MG63 (cell line): ENCODE data around the gene XPNPEP1. TPM values are rescaled to one million over a fixed set of nuclear protein-coding genes. Genes with fewer than 3 reads are reported as not detected.

Experiments
- DNase-seq: peaks from one replicate; pipeline ENCODE4 v3.0.0-alpha.2; 2020
- H3K27me3 ChIP-seq: fragments of 250-450 bp; sonication (Bioruptor Pico); 2 replicates; pipeline ENCODE4 v1.5.1; 2020; ENCODE audit warnings: mild to moderate bottlenecking, moderate library complexity
- H3K36me3 ChIP-seq: fragments of 250-450 bp; sonication (Bioruptor Pico); 2 replicates; pipeline ENCODE4 v1.5.1; 2020; ENCODE audit warnings: mild to moderate bottlenecking, moderate library complexity
- H3K4me3 ChIP-seq: fragments of 250-450 bp; sonication (Bioruptor Pico); 2 replicates; pipeline ENCODE4 v1.5.1; 2020; ENCODE audit warnings: mild to moderate bottlenecking, moderate library complexity
- H3K9me3 ChIP-seq: fragments of 250-450 bp; sonication (Bioruptor Pico); 2 replicates; pipeline ENCODE4 v1.5.1; 2020; ENCODE audit warnings: mild to moderate bottlenecking, moderate library complexity
- total RNA-seq: library from RNA; depleted of rRNA; stranded (reverse); fragments of >200 nt; shearing (Covaris generic); gene quantifications from 2 replicates; pipeline ENCODE4 v1.2.3, GENCODE V29; 2014; ENCODE audit warnings: low replicate concordance

The XPNPEP1 gene
- total RNA-seq, 1 experiment from 2014 or later: 63.4 TPM

DNA sequence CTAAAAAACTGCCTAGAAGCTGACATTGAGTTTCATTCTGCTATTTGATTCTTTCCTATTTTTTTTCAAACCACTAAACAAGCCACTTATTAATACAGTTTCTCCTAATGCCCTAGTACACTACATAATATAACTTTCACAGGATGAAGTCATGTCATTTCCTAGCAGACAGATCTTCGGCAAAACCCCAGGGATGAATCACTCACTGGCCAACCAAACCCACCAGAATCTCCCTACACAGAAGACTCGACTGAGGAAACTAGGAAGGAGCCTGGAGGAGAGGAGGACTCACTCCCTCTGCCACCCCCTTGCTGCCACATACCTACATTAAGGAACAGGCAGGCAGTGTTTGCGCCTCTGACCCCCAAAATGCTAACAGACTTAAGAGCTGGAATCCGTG, 33.4 kb downstream of the XPNPEP1 start:
- Histone ChIP-seq H3K36me3 (peaks cover 29% of the 10 kb centered on the region), H3K9me3 (no peaks in the 10 kb centered on the region), H3K4me3 (no peak overlapping the region), H3K27me3 (no peaks in the 10 kb centered on the region)
- DNase-seq: peak; percentile 72

GRCh38 chr10:109887776-109888175, 35.5 kb downstream of the XPNPEP1 start:
- Histone ChIP-seq H3K4me3 (no peak overlapping the region), H3K9me3 (no peaks in the 10 kb centered on the region), H3K27me3 (no peaks in the 10 kb centered on the region), H3K36me3 (peaks cover 32% of the 10 kb centered on the region)
- DNase-seq: no peak

GRCh38 chr10:109887243-109887642, 36.1 kb downstream of the XPNPEP1 start:
- no peak overlapping the region for H3K4me3 ChIP-seq
- no peaks in the 10 kb centered on the region for H3K27me3 ChIP-seq
- DNase-seq: no peak
- H3K9me3 ChIP-seq: no peaks in the 10 kb centered on the region
- peaks cover 37% of the 10 kb centered on the region for H3K36me3 ChIP-seq

- DNase-seq: no peak
- Histone ChIP-seq H3K36me3 (peaks cover 37% of the 10 kb centered on the region), H3K4me3 (no peak overlapping the region), H3K9me3 (no peaks in the 10 kb centered on the region), H3K27me3 (no peaks in the 10 kb centered on the region)
Measured at GRCh38 chr10:109886781-109887140, 36.5 kb downstream of the XPNPEP1 start.

DNA sequence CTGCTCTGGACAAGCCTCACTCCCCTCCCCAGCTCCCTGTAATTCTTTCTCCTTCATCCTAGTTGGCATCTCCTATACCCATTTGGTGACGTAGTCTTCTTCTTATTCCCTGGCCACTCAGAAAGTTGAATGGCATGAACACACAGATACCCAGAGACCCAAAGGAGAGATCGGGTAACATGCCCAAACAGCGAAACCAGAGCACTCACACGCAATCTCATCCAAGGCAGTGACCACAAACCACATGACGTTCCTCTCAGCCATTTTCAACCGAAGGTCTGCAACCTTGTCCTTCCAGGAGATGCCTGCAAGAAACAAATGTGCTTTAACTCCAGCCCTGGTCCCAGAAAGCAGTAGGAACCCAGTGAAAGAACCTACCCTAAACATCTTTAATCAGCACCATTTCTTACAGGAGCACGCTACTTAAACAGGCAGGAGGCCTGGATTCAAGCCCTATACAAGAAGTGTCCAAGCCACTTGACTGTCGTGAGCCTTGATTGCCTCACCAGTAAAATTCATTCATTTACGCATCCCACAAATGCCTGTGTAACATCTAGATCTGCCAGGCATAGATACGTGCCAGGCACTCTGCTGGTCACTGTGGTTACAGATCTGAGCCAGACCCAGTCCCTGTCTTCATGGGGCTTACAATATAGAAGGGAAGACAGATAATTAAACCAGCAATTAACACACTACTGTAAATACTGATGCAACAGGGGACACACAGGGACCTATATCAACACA, 37.1 kb downstream of the XPNPEP1 start:
- Histone ChIP-seq H3K36me3 (peaks cover 36% of the 10 kb centered on the region), H3K27me3 (no peaks in the 10 kb centered on the region), H3K9me3 (no peaks in the 10 kb centered on the region), H3K4me3 (no peak overlapping the region)
- DNase-seq: no peak

DNA sequence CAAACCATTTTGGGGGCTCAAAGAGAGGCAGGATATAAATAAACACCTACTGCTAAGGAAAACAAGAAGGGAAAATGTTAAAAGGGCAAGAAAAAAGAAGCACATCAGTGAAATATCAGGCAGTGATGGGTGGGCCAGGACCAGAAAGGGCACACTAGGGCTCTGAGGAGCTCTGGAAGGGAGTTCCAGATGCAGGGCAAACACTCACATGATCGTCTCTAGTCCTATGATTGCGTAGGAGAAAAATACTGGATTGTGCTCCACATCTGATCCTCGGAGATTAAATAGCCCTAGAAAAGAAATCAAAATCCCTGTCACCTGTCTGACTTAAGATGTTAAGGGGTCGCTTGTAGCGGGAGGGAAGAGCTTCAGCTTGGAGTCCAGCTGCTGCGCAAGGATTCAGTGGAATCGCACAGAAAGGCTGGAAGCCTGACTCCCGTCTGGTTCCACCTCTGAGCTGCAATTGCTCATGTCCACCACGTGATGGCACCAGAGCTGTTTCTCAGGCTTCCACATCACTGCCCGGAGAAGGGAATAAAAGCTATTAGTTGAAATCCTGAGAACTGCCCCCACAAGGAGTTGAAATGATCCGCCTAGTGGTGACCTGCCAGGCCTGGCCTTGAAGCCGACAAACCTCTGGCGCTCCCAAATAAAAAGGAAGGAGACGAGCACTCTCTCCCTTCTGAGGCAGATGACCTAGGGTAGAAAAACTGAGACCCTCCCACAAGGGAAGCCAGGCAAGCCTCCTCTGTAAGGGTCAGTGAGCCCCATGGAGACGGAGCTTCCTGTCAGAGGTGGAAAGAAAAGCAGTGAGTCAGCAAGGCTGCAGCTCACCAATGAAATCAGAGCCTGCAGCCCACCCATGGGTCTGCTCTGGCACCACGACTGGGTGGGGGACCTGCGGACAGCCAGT, 39.2 kb downstream of the XPNPEP1 start:
- Histone ChIP-seq H3K27me3 (no peaks in the 10 kb centered on the region), H3K9me3 (no peaks in the 10 kb centered on the region), H3K36me3 (peaks cover 27% of the 10 kb centered on the region), H3K4me3 (no peak overlapping the region)
- peak; percentile 78 for DNase-seq

- H3K4me3 ChIP-seq: no peak overlapping the region
- no peaks in the 10 kb centered on the region for H3K27me3 ChIP-seq
- no peaks in the 10 kb centered on the region for H3K9me3 ChIP-seq
- no peak for DNase-seq
- H3K36me3 ChIP-seq: peaks cover 30% of the 10 kb centered on the region
Measured at GRCh38 chr10:109882251-109883057, 40.9 kb downstream of the XPNPEP1 start.

- Histone ChIP-seq H3K27me3 (no peaks in the 10 kb centered on the region), H3K4me3 (no peak overlapping the region), H3K9me3 (no peaks in the 10 kb centered on the region), H3K36me3 (peaks cover 29% of the 10 kb centered on the region)
- DNase-seq: no peak
Measured at GRCh38 chr10:109881769-109882057, 41.6 kb downstream of the XPNPEP1 start.

DNA sequence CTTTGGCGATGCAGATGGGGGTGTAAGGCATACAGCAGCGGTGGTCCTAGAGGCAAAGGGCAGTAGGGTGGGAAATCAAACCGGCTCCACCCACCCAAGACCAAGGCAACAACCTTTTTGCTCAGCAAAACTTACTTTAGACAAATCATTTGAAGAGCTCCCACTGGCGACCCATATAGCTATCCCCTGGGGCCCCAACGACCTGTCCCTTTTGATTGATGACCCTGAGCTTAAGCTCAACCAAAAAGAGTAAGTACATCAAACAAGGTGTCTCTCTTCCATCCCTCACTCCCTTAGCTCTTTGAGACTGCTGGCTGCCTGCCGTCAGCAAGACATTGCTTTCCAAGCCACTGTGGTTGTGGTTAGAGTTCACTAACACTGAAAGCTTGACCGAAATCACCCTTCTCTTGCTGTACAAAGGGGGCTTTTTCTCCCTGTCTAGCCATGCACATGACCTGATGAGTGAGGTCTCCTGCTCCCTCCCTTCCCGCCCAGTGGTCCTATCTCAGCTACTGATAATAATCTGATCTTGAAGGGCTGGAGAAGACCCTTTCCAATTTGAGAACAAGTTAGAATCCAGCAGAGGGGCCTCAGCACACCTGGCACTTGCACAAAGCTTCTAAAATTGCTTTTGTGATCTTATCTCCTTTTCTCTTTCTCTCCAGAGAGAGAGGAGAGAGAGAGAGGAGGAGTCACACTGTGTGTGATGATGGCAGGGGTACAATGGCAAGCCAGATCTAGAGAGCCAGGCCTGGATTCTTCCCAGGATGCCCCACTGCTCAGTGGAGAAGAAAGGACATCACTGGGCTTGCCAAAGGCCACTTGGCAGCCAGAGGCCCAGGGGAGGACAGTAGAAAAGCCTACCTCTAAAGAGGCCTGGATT, 42.2 kb downstream of the XPNPEP1 start:
- DNase-seq: no peak
- no peak overlapping the region for H3K4me3 ChIP-seq
- H3K27me3 ChIP-seq: no peaks in the 10 kb centered on the region
- H3K36me3 ChIP-seq: peaks cover 29% of the 10 kb centered on the region
- H3K9me3 ChIP-seq: no peaks in the 10 kb centered on the region

DNA sequence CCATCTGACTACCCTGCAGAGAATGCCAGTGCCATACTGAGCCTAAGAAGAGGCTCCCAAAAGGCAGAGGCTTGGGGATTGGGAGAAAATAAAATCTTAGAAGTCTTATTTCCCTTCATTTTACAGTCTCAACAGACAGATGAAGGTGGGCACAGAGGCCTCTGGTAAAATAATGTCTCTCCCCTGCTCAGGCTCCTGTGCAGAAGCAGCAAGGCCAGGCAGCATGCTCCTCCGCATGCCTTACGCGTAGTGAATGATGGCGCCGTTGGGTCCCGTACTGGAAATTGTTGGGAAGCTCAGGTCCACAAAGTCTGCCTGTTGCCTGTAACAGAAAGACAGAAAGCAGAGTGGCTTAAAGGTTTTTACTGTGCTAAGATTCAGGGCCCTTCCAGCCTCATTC, 45.8 kb downstream of the XPNPEP1 start:
- H3K27me3 ChIP-seq: no peaks in the 10 kb centered on the region
- DNase-seq: no peak
- H3K4me3 ChIP-seq: no peak overlapping the region
- H3K36me3 ChIP-seq: peaks cover 19% of the 10 kb centered on the region
- H3K9me3 ChIP-seq: no peaks in the 10 kb centered on the region

- H3K4me3 ChIP-seq: no peak overlapping the region
- DNase-seq: no peak
- no peaks in the 10 kb centered on the region for H3K27me3 ChIP-seq
- peaks cover 16% of the 10 kb centered on the region for H3K36me3 ChIP-seq
- no peaks in the 10 kb centered on the region for H3K9me3 ChIP-seq
Measured at GRCh38 chr10:109875828-109876821, 47.2 kb downstream of the XPNPEP1 start.

DNA sequence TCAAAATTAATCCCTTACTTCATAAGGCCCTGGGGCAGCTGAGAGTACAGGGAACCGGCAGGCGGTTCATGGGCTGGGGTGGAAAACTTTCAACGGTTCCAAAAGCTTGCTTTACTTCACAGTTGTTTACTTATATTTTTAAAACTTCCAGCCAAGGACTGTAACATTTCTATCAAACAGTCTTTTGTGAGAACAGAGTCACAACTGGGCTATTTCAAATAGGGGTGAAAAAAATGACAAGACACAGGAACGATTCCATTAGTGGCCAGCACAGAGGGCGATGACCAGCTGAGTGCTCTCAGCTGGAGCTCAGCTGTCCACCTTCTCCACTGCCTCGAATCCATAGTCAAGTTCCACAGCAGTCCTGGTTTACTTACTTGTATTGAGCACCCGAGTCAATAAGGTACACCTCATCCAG, 48.2 kb downstream of the XPNPEP1 start:
- H3K36me3 ChIP-seq: peaks cover 16% of the 10 kb centered on the region
- no peak overlapping the region for H3K4me3 ChIP-seq
- H3K27me3 ChIP-seq: no peaks in the 10 kb centered on the region
- no peaks in the 10 kb centered on the region for H3K9me3 ChIP-seq
- DNase-seq: no peak

- H3K9me3 ChIP-seq: no peaks in the 10 kb centered on the region
- no peak for DNase-seq
- no peaks in the 10 kb centered on the region for H3K27me3 ChIP-seq
- peaks cover 32% of the 10 kb centered on the region for H3K36me3 ChIP-seq
- no peak overlapping the region for H3K4me3 ChIP-seq
Measured at GRCh38 chr10:109871476-109871875, 51.8 kb downstream of the XPNPEP1 start.

- peaks cover 45% of the 10 kb centered on the region for H3K36me3 ChIP-seq
- no peak overlapping the region for H3K4me3 ChIP-seq
- no peaks in the 10 kb centered on the region for H3K9me3 ChIP-seq
- no peaks in the 10 kb centered on the region for H3K27me3 ChIP-seq
- DNase-seq: no peak
Measured at GRCh38 chr10:109866995-109867635, 56.2 kb downstream of the XPNPEP1 start.
